SK-N-SH (cell line): ENCODE measurements around the gene SPSB1. TPM values are rescaled to one million over a fixed set of nuclear protein-coding genes. Genes with fewer than 3 reads are reported as not detected.

Experiments
- CTCF ChIA-PET: fragments of 300-600, 350-600 bp; formaldehyde crosslinking; extraction: SDS; loops from one replicate; lab custom pipeline; 2021; lab: Yijun Ruan, JAX
- POLR2A ChIA-PET: fragments of 350-600 bp; sonication (Branson Sonifier 250); formaldehyde crosslinking; extraction: SDS; loops from one replicate; lab custom pipeline; 2020; ENCODE audit warnings: antibody characterized with exemption, inconsistent platforms; lab: Yijun Ruan, JAX
- DNase-seq: peaks from one replicate; pipeline ENCODE4 v3.0.0; 2012
- H2AFZ ChIP-seq: fragments of 200-600 bp; sonication (generic); 2 replicates; pipeline ENCODE4 v1.8.1; 2016; ENCODE audit warnings: antibody characterized with exemption, mild to moderate bottlenecking, low read depth
- H3F3A ChIP-seq: fragments of 200-600 bp; sonication (generic); replicated peaks from 2 replicates; pipeline ENCODE3; 2016; ENCODE audit warnings: antibody characterized with exemption, mild to moderate bottlenecking; ENCODE audit not compliant: insufficient read depth
- H3K27ac ChIP-seq, 2 experiments: fragments of 200-500 bp in 1 of 2; fragments of 200-600 bp in 1 of 2; sonication (Bioruptor generic) in 1 of 2; sonication (generic), shearing (Covaris generic) in 1 of 2; 2 replicates each; pipeline versions ENCODE4 v1.5.1 to v1.6.1; 2014 to 2016; ENCODE audit warnings: low read depth in 2 of 2, inconsistent platforms in 1 of 2, low read length in 1 of 2, mild to moderate bottlenecking in 1 of 2, mixed read lengths in 1 of 2
- H3K27me3 ChIP-seq: fragments of 200-600 bp; sonication (generic), shearing (Covaris generic); 2 replicates; pipeline ENCODE4 v1.6.1; 2016; ENCODE audit warnings: mixed run types; ENCODE audit not compliant: insufficient read depth
- H3K36me3 ChIP-seq, 2 experiments: fragments of 200-500 bp in 1 of 2; fragments of 200-600 bp in 1 of 2; sonication (Bioruptor generic) in 1 of 2; sonication (generic) in 1 of 2; replicated peaks in 1 of 2; 2 replicates each; pipeline versions ENCODE3 to v1.5.1; 2014 to 2016; ENCODE audit warnings: low read length in 1 of 2, mild to moderate bottlenecking in 1 of 2; ENCODE audit not compliant: insufficient read depth in 2 of 2, control insufficient read depth in 1 of 2
- H3K4me1 ChIP-seq, 2 experiments: fragments of 200-500 bp in 1 of 2; fragments of 200-600 bp in 1 of 2; sonication (Bioruptor generic) in 1 of 2; sonication (generic), shearing (Covaris generic) in 1 of 2; 2 replicates each; pipeline versions ENCODE4 v1.5.1 to v1.6.1; 2014 to 2016; ENCODE audit warnings: low read depth in 1 of 2, low read length in 1 of 2, mixed run types in 1 of 2; ENCODE audit not compliant: insufficient read depth in 2 of 2, control insufficient read depth in 1 of 2
- H3K4me2 ChIP-seq: fragments of 200-600 bp; sonication (generic), shearing (Covaris generic); 2 replicates; pipeline ENCODE4 v1.6.1; 2017; ENCODE audit warnings: mixed run types
- H3K4me3 ChIP-seq, 2 experiments: fragments of 200-500 bp in 1 of 2; fragments of 200-600 bp in 1 of 2; sonication (Bioruptor generic) in 1 of 2; sonication (generic), shearing (Covaris generic) in 1 of 2; 2 replicates each; pipeline versions ENCODE4 v1.5.1 to v1.8.1; 2014 to 2016; ENCODE audit warnings: low read depth in 2 of 2, inconsistent platforms in 1 of 2, low read length in 1 of 2, mild to moderate bottlenecking in 1 of 2, mixed read lengths in 1 of 2, moderate library complexity in 1 of 2
- H3K79me2 ChIP-seq: fragments of 200-600 bp; sonication (generic); 2 replicates; pipeline ENCODE4 v1.8.1; 2017; ENCODE audit warnings: mild to moderate bottlenecking; ENCODE audit not compliant: insufficient read depth
- H3K9ac ChIP-seq: fragments of 200-600 bp; sonication (generic); 2 replicates; pipeline ENCODE4 v1.6.1; 2017; ENCODE audit warnings: mixed run types
- H3K9me2 ChIP-seq: fragments of 200-600 bp; sonication (generic); 2 replicates; pipeline ENCODE4 v1.6.1; 2017; ENCODE audit warnings: mixed run types
- H3K9me3 ChIP-seq: fragments of 200-600 bp; sonication (generic); 2 replicates; pipeline ENCODE4 v1.6.1; 2017; ENCODE audit warnings: mixed run types, mild to moderate bottlenecking, moderate library complexity
- H4K20me1 ChIP-seq: fragments of 200-600 bp; sonication (generic); 2 replicates; pipeline ENCODE4 v1.6.1; 2017; ENCODE audit warnings: mild to moderate bottlenecking, mixed run types; ENCODE audit not compliant: insufficient read depth
- CHD2 ChIP-seq: fragments of 150-350 bp; IDR thresholded peaks from 2 replicates; pipeline ENCODE4 v1.6.1; 2018; ENCODE audit warnings: low read length; ENCODE audit not compliant: partially characterized antibody
- CTCF ChIP-seq: fragments of 200-600 bp; sonication (generic); IDR thresholded peaks from 2 replicates; pipeline ENCODE4 v1.6.1; 2017; ENCODE audit warnings: antibody characterized with exemption, mild to moderate bottlenecking, moderate library complexity
- EZH2phosphoT487 ChIP-seq: fragments of 200-600 bp; sonication (generic); IDR thresholded peaks from 2 replicates; pipeline ENCODE4 v1.6.1; 2017; ENCODE audit warnings: low read depth, mixed run types, mild to moderate bottlenecking, antibody characterized with exemption, moderate library complexity, borderline replicate concordance
- FOSL2 ChIP-seq: IDR thresholded peaks from 2 replicates; pipeline ENCODE4 v1.4.0; 2012; ENCODE audit warnings: low read depth, mild to moderate bottlenecking, moderate library complexity, borderline replicate concordance
- FOXJ3 ChIP-seq: sonication (generic); formaldehyde crosslinking; IDR thresholded peaks from 2 replicates; pipeline ENCODE4 v1.5.1; 2020; ENCODE audit warnings: mild to moderate bottlenecking, missing genetic modification reagents
- GABPA ChIP-seq: IDR thresholded peaks from 2 replicates; pipeline ENCODE4 v1.4.0; 2012; ENCODE audit warnings: low read depth, mild to moderate bottlenecking
- IRF3 ChIP-seq: fragments of 150-350 bp; IDR thresholded peaks from 2 replicates; pipeline ENCODE4 v1.6.1; 2016; ENCODE audit warnings: mild to moderate bottlenecking, low read depth, low read length
- MAX ChIP-seq: IDR thresholded peaks from 2 replicates; pipeline ENCODE4 v1.4.0; 2012; ENCODE audit warnings: low read depth
- MEF2A ChIP-seq: IDR thresholded peaks from 2 replicates; pipeline ENCODE4 v1.4.0; 2012; ENCODE audit warnings: low read depth, borderline replicate concordance
- MXI1 ChIP-seq: IDR thresholded peaks from 2 replicates; pipeline ENCODE4 v1.6.1; 2012; ENCODE audit warnings: mild to moderate bottlenecking, low read depth, low read length, improper control_type of control experiment
- PBX3 ChIP-seq: IDR thresholded peaks from 2 replicates; pipeline ENCODE4; 2012
- POLR2AphosphoS5 ChIP-seq: IDR thresholded peaks from 2 replicates; pipeline ENCODE4 v1.6.1; 2012; ENCODE audit warnings: low read depth, low read length
- RAD21 ChIP-seq: IDR thresholded peaks from 2 replicates; pipeline ENCODE4 v1.6.1; 2012; ENCODE audit warnings: mild to moderate bottlenecking, low read length
- RCOR1 ChIP-seq: fragments of 150-350 bp; IDR thresholded peaks from 2 replicates; pipeline ENCODE4 v1.6.1; 2017; ENCODE audit warnings: antibody characterized with exemption, low read length
- RFX5 ChIP-seq: IDR thresholded peaks from 2 replicates; pipeline ENCODE4 v1.6.1; 2012; ENCODE audit warnings: mild to moderate bottlenecking, improper control_type of control experiment, low read length
- SIN3A ChIP-seq: IDR thresholded peaks from 2 replicates; pipeline ENCODE4 v1.6.1; 2012; ENCODE audit warnings: low read depth, mild to moderate bottlenecking, low read length, moderate library complexity, borderline replicate concordance
- TAF1 ChIP-seq: IDR thresholded peaks from 2 replicates; pipeline ENCODE4 v1.6.1; 2012; ENCODE audit warnings: low read depth, mild to moderate bottlenecking, low read length, moderate library complexity, borderline replicate concordance
- TEAD4 ChIP-seq: IDR thresholded peaks from 2 replicates; pipeline ENCODE4 v1.4.0; 2012; ENCODE audit warnings: mild to moderate bottlenecking, borderline replicate concordance; ENCODE audit not compliant: insufficient read depth
- USF1 ChIP-seq: IDR thresholded peaks from 2 replicates; pipeline ENCODE4 v1.4.0; 2012; ENCODE audit warnings: low read depth, borderline replicate concordance
- YY1 ChIP-seq: IDR thresholded peaks from 2 replicates; pipeline ENCODE4 v1.4.0; 2012; ENCODE audit warnings: low read depth, mild to moderate bottlenecking
- ZBTB33 ChIP-seq: IDR thresholded peaks from 2 replicates; pipeline ENCODE4 v1.4.0; 2012; ENCODE audit warnings: low read depth, borderline replicate concordance
- WGBS: methylation state at CpG from one replicate; pipeline ENCODE4 v1.1.6; 2017; ENCODE audit warnings: low lambda C conversion rate; 5-methylcytosine and 5-hydroxymethylcytosine counted together
- polyA plus RNA-seq, 3 experiments: library from polyadenylated mRNA; depleted of rRNA; stranded (reverse); fragments of >200 nt; gene quantifications; 2 replicates each; pipeline ENCODE4 v1.2.3, GENCODE V29; 2012

SPSB1 gene
- polyA plus RNA-seq, 1 of the 3 experiments (the other 2 are of a cell fraction): 9.2 TPM

- TF ChIP-seq USF1: no peak
Measured at GRCh38 chr1:9388335-9389180, 95.9 kb downstream of the SPSB1 start (continued).

GRCh38 chr1:9389968-9390367 is 97.3 kb downstream of the SPSB1 start:
- Histone ChIP-seq H3K36me3 (no peaks in the 10 kb centered on the region), H3K79me2 (no peaks in the 10 kb centered on the region), H3K4me2 (no peak overlapping the region), H3K27ac (no peak overlapping the region), H2AFZ (no peak overlapping the region), H3F3A (no peaks in the 10 kb centered on the region), H3K9me3 (no peaks in the 10 kb centered on the region), H4K20me1 (no peaks in the 10 kb centered on the region), H3K4me1 (peaks cover 0 to under 1% of the 10 kb centered on the region in 2 experiments; a peak in 1 of 4 replicates), H3K9ac (no peak overlapping the region), H3K9me2 (no peaks in the 10 kb centered on the region), H3K4me3 (no peak overlapping the region), H3K27me3 (no peaks in the 10 kb centered on the region)
- CTCF ChIA-PET: interaction anchor here (0.6 kb wide), 1 partner anchor 8 kb away, joined by 3 read pairs; no protein-coding TSS in a partner anchor
- DNase-seq: no peak
- WGBS: 72% methylated on average over 7 of the region's 7 CpGs
- POLR2A ChIA-PET: no interaction called here
- TF ChIP-seq MAX (no peak), RFX5 (no peak), MXI1 (no peak), CTCF (no peak), EZH2phosphoT487 (no peak), SIN3A (no peak), RCOR1 (no peak), YY1 (no peak), RAD21 (no peak), IRF3 (no peak), TEAD4 (no peak), FOXJ3 (no peak), GABPA (no peak), PBX3 (no peak), TAF1 (no peak), POLR2AphosphoS5 (no peak), FOSL2 (no peak), MEF2A (no peak), ZBTB33 (no peak), CHD2 (no peak)
